HG03558 (cell line): ENCODE data around the gene C2orf76.
"Not testable (repeated sequence)": the region's sequence is repeated elsewhere in the genome, so short reads cannot be mapped to it uniquely, and the experiment has no call there.

Experiments used
- ATAC-seq: cut with Tn5 transposase; IDR thresholded peaks from one replicate; pipeline ENCODE4 v1.9.1; 2021; ENCODE audit warnings: moderate number of reproducible peaks; ENCODE audit not compliant: unreplicated experiment; ENCODE audit errors: extremely low read depth

C2orf76 gene

GRCh38 chr2:119377993-119378345, 11.3 kb upstream of the C2orf76 start:
- no peak for ATAC-seq

- ATAC-seq = no peak
Observed at GRCh38 chr2:119377294-119377992, 10.8 kb upstream of the C2orf76 start.

- ATAC-seq = no peak
Observed at GRCh38 chr2:119376810-119377209, 10.2 kb upstream of the C2orf76 start.

- ATAC-seq = not testable (repeated sequence)
Observed at GRCh38 chr2:119376406-119376805, 9.8 kb upstream of the C2orf76 start.

GRCh38 chr2:119373907-119374745, 7.5 kb upstream of the C2orf76 start:
- not testable (repeated sequence) for ATAC-seq

- no peak for ATAC-seq
Observed at GRCh38 chr2:119372778-119373568, 6.3 kb upstream of the C2orf76 start.

GRCh38 chr2:119371111-119371510, 4.5 kb upstream of the C2orf76 start:
- no peak for ATAC-seq

GRCh38 chr2:119369845-119370244, 3.2 kb upstream of the C2orf76 start:
- no peak for ATAC-seq

- no peak for ATAC-seq
Observed at GRCh38 chr2:119367472-119368099, 952 bp upstream of the C2orf76 start.

- no peak for ATAC-seq
Observed at GRCh38 chr2:119366161-119366648, 429 bp downstream of the C2orf76 start.

GRCh38 chr2:119365436-119365835, 1.2 kb downstream of the C2orf76 start:
- ATAC-seq = no peak

GRCh38 chr2:119364798-119365197, 1.8 kb downstream of the C2orf76 start:
- no peak for ATAC-seq

GRCh38 chr2:119360423-119360966, 6.1 kb downstream of the C2orf76 start:
- no peak for ATAC-seq

GRCh38 chr2:119359774-119360173, 6.9 kb downstream of the C2orf76 start:
- ATAC-seq = no peak

- ATAC-seq = no peak
Observed at GRCh38 chr2:119354860-119355259, 11.8 kb downstream of the C2orf76 start.

- ATAC-seq = peak; percentile 88
Observed at GRCh38 chr2:119352357-119352756, 14.3 kb downstream of the C2orf76 start.

- ATAC-seq = no peak
Observed at GRCh38 chr2:119350311-119350998, 16.2 kb downstream of the C2orf76 start.

- ATAC-seq = no peak
Observed at GRCh38 chr2:119349289-119349688, 17.3 kb downstream of the C2orf76 start.

- no peak for ATAC-seq
Observed at GRCh38 chr2:119341684-119342083, 24.9 kb downstream of the C2orf76 start.
